Measurements from ENCODE around the gene LAMA4.
"Not testable (repeated sequence)": the region's sequence is repeated elsewhere in the genome, so short reads cannot be mapped to it uniquely, and the experiment has no call there.

Gene LAMA4

DNA sequence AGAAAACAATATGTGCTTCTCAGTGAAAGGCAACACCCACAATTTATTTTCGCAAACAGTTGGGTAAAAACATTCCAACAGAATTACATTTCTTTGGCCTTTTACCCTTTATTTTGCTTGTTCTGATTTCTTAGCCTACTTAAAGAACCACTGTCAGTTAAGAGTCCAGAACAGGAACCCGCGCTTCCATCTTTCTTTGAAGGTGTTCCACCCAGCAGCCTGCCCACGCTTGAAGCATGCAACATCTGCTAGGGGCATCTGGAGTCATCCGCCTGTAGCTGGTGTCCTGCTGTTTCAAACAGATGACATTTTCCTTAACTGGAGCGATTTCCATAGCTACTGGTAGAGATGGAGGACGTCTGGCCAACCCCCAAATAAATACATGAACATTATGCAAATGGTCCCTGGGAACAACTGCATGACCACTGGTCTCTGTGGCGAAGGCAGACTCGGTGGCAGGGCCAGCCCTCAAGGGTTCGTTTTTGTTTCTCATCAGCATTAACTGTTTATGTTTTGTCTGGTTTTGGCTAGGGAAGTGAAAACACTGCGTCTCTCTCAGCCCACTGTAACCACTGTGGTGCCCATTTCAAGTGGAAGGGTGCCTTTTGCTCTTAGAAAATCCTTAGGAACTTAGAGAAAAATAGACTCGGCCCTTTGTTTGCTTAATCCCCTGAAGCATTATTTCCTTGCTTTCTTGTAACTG, 51.6 kb downstream of the LAMA4 start:
- H3K9ac ChIP-seq (ENCODE audit: low read depth, low read length) = no peak overlapping the region
- H3K4me3 ChIP-seq (ENCODE audit: low read length) = no peak overlapping the region
- H3K27me3 ChIP-seq (ENCODE audit: insufficient read depth, low read length) = peaks cover 4% of the 10 kb centered on the region; the same call in 1 of the 2 replicates
- H3K27ac ChIP-seq (ENCODE audit: low read length) = no peak overlapping the region
- H3K36me3 ChIP-seq (ENCODE audit: insufficient read depth, low read depth, low read length) = no peaks in the 10 kb centered on the region
- no peaks in the 10 kb centered on the region for H3K9me3 ChIP-seq (ENCODE audit: insufficient read depth, low read depth, low read length)
- peaks cover 36% of the 10 kb centered on the region for H3K4me1 ChIP-seq (ENCODE audit: insufficient read depth, low read length)

DNA sequence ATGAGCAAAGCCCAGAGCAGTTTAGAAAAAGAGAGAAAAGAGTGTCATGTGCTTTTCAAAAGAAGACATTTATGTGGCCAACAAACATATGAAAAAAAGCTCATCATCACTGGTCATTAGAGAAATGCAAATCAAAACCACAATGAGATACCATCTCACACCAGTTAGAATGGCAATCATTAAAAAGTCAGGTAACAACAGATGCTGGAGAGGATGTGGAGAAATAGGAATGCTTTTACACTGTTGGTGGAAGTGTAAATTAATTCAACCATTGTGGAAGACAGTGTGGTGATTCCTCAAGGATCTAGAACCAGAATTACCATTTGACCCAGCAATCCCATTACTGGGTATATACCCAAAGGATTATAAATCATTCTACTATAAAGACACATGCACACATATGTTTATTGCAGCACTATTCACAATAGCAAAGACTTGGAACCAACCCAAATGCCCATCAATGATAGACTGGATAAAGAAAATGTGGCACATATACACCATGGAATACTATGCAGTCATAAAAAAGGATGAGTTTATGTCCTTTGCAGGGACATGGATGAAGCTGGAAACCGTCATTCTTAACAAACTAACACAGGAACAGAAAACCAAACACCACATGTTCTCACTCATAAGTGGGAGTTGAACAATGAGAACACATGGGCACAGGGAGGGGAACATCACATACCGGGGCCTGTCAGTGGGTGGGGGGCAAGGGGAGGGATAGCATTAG, 54.0 kb downstream of the LAMA4 start:
- H3K4me3 ChIP-seq (ENCODE audit: low read length); H3K27ac ChIP-seq (ENCODE audit: low read length); H3K9ac ChIP-seq (ENCODE audit: low read depth, low read length); H3K36me3 ChIP-seq (ENCODE audit: insufficient read depth, low read depth, low read length); H3K27me3 ChIP-seq (ENCODE audit: insufficient read depth, low read length); H3K9me3 ChIP-seq (ENCODE audit: insufficient read depth, low read depth, low read length): not testable (repeated sequence)
- H3K4me1 ChIP-seq (ENCODE audit: insufficient read depth, low read length) = peaks cover 29% of the 10 kb centered on the region

- Histone ChIP-seq H3K9me3 (ENCODE audit: insufficient read depth, low read depth, low read length) (no peaks in the 10 kb centered on the region), H3K27ac (ENCODE audit: low read length) (no peak overlapping the region), H3K36me3 (ENCODE audit: insufficient read depth, low read depth, low read length) (no peaks in the 10 kb centered on the region), H3K4me1 (ENCODE audit: insufficient read depth, low read length) (peaks cover 18% of the 10 kb centered on the region), H3K4me3 (ENCODE audit: low read length) (no peak overlapping the region), H3K9ac (ENCODE audit: low read depth, low read length) (no peak overlapping the region), H3K27me3 (ENCODE audit: insufficient read depth, low read length) (peaks cover 4% of the 10 kb centered on the region; the same call in 1 of the 2 replicates)
These were observed 55.4 kb downstream of the LAMA4 start for GRCh38 chr6:112199001-112199403.

GRCh38 chr6:112198582-112198981, 55.8 kb downstream of the LAMA4 start:
- H3K27ac ChIP-seq (ENCODE audit: low read length) = no peak overlapping the region
- H3K9me3 ChIP-seq (ENCODE audit: insufficient read depth, low read depth, low read length) = no peaks in the 10 kb centered on the region
- H3K4me3 ChIP-seq (ENCODE audit: low read length) = no peak overlapping the region
- no peaks in the 10 kb centered on the region for H3K36me3 ChIP-seq (ENCODE audit: insufficient read depth, low read depth, low read length)
- no peak overlapping the region for H3K9ac ChIP-seq (ENCODE audit: low read depth, low read length)
- H3K27me3 ChIP-seq (ENCODE audit: insufficient read depth, low read length) = peaks cover 4% of the 10 kb centered on the region; the same call in 1 of the 2 replicates
- H3K4me1 ChIP-seq (ENCODE audit: insufficient read depth, low read length) = peaks cover 14% of the 10 kb centered on the region

- Histone ChIP-seq H3K27me3 (ENCODE audit: insufficient read depth, low read length) (peaks cover 4% of the 10 kb centered on the region; the same call in 1 of the 2 replicates), H3K4me3 (ENCODE audit: low read length) (no peak overlapping the region), H3K9me3 (ENCODE audit: insufficient read depth, low read depth, low read length) (no peaks in the 10 kb centered on the region), H3K9ac (ENCODE audit: low read depth, low read length) (no peak overlapping the region), H3K36me3 (ENCODE audit: insufficient read depth, low read depth, low read length) (no peaks in the 10 kb centered on the region), H3K4me1 (ENCODE audit: insufficient read depth, low read length) (peaks cover 7% of the 10 kb centered on the region; the same call in 1 of the 2 replicates), H3K27ac (ENCODE audit: low read length) (no peak overlapping the region)
These were observed 56.7 kb downstream of the LAMA4 start for GRCh38 chr6:112197636-112198035.

DNA sequence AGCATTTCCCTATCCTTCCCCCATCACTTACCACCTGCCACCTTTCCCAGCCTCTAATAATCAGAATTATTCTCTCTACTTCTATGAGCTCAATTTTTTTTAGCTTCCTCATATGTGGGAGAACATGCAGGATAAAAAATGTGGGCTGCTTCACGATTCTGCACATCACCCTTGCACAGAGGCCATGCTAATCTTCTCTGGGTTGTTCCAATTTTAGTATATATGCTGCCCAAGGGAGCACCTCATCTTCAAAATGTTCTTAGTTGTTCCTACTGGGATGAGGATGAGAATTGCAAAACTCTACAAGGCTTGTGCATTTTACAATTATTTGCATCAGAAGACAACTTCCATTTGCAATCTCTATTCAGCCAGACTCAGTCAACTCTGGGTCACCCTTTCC, 58.1 kb downstream of the LAMA4 start:
- no peak overlapping the region for H3K27ac ChIP-seq (ENCODE audit: low read length)
- H3K27me3 ChIP-seq (ENCODE audit: insufficient read depth, low read length) = peaks cover 4% of the 10 kb centered on the region; the same call in 1 of the 2 replicates
- peaks cover 6% of the 10 kb centered on the region; the same call in 1 of the 2 replicates for H3K4me1 ChIP-seq (ENCODE audit: insufficient read depth, low read length)
- H3K9me3 ChIP-seq (ENCODE audit: insufficient read depth, low read depth, low read length) = no peaks in the 10 kb centered on the region
- no peaks in the 10 kb centered on the region for H3K36me3 ChIP-seq (ENCODE audit: insufficient read depth, low read depth, low read length)
- no peak overlapping the region for H3K9ac ChIP-seq (ENCODE audit: low read depth, low read length)
- no peak overlapping the region for H3K4me3 ChIP-seq (ENCODE audit: low read length)

- no peaks in the 10 kb centered on the region for H3K9me3 ChIP-seq (ENCODE audit: insufficient read depth, low read depth, low read length)
- H3K9ac ChIP-seq (ENCODE audit: low read depth, low read length) = no peak overlapping the region
- H3K27ac ChIP-seq (ENCODE audit: low read length) = no peak overlapping the region
- no peaks in the 10 kb centered on the region for H3K36me3 ChIP-seq (ENCODE audit: insufficient read depth, low read depth, low read length)
- peaks cover 6% of the 10 kb centered on the region; the same call in 1 of the 2 replicates for H3K4me1 ChIP-seq (ENCODE audit: insufficient read depth, low read length)
- no peak overlapping the region for H3K4me3 ChIP-seq (ENCODE audit: low read length)
- peaks cover 4% of the 10 kb centered on the region; the same call in 1 of the 2 replicates for H3K27me3 ChIP-seq (ENCODE audit: insufficient read depth, low read length)
These were observed 59.2 kb downstream of the LAMA4 start for GRCh38 chr6:112195166-112195565.

- Histone ChIP-seq H3K27ac (ENCODE audit: low read length) (no peak overlapping the region), H3K9me3 (ENCODE audit: insufficient read depth, low read depth, low read length) (no peaks in the 10 kb centered on the region), H3K4me1 (ENCODE audit: insufficient read depth, low read length) (peaks cover 2% of the 10 kb centered on the region; the same call in 1 of the 2 replicates), H3K27me3 (ENCODE audit: insufficient read depth, low read length) (peaks cover 4% of the 10 kb centered on the region; the same call in 1 of the 2 replicates), H3K9ac (ENCODE audit: low read depth, low read length) (no peak overlapping the region), H3K4me3 (ENCODE audit: low read length) (no peak overlapping the region), H3K36me3 (ENCODE audit: insufficient read depth, low read depth, low read length) (no peaks in the 10 kb centered on the region)
These were observed 59.9 kb downstream of the LAMA4 start for GRCh38 chr6:112194511-112194910.

GRCh38 chr6:112193535-112194051, 60.8 kb downstream of the LAMA4 start:
- no peaks in the 10 kb centered on the region for H3K36me3 ChIP-seq (ENCODE audit: insufficient read depth, low read depth, low read length)
- H3K4me3 ChIP-seq (ENCODE audit: low read length) = no peak overlapping the region
- peaks cover 4% of the 10 kb centered on the region; the same call in 1 of the 2 replicates for H3K27me3 ChIP-seq (ENCODE audit: insufficient read depth, low read length)
- H3K9ac ChIP-seq (ENCODE audit: low read depth, low read length) = no peak overlapping the region
- no peak overlapping the region for H3K27ac ChIP-seq (ENCODE audit: low read length)
- H3K9me3 ChIP-seq (ENCODE audit: insufficient read depth, low read depth, low read length) = no peaks in the 10 kb centered on the region
- H3K4me1 ChIP-seq (ENCODE audit: insufficient read depth, low read length) = no peaks in the 10 kb centered on the region; the same call in 1 of the 2 replicates

- Histone ChIP-seq H3K4me3 (ENCODE audit: low read length) (no peak overlapping the region), H3K4me1 (ENCODE audit: insufficient read depth, low read length) (no peaks in the 10 kb centered on the region; the same call in 1 of the 2 replicates), H3K9me3 (ENCODE audit: insufficient read depth, low read depth, low read length) (no peaks in the 10 kb centered on the region), H3K36me3 (ENCODE audit: insufficient read depth, low read depth, low read length) (no peaks in the 10 kb centered on the region), H3K27ac (ENCODE audit: low read length) (no peak overlapping the region), H3K27me3 (ENCODE audit: insufficient read depth, low read length) (no peaks in the 10 kb centered on the region; the same call in 1 of the 2 replicates), H3K9ac (ENCODE audit: low read depth, low read length) (no peak overlapping the region)
These were observed 61.2 kb downstream of the LAMA4 start for GRCh38 chr6:112193117-112193516.

GRCh38 chr6:112191509-112192020, 62.8 kb downstream of the LAMA4 start:
- Histone ChIP-seq H3K27me3 (ENCODE audit: insufficient read depth, low read length) (no peaks in the 10 kb centered on the region), H3K4me3 (ENCODE audit: low read length) (no peak overlapping the region), H3K9ac (ENCODE audit: low read depth, low read length) (no peak overlapping the region), H3K9me3 (ENCODE audit: insufficient read depth, low read depth, low read length) (no peaks in the 10 kb centered on the region), H3K4me1 (ENCODE audit: insufficient read depth, low read length) (no peaks in the 10 kb centered on the region; the same call in 1 of the 2 replicates), H3K27ac (ENCODE audit: low read length) (no peak overlapping the region), H3K36me3 (ENCODE audit: insufficient read depth, low read depth, low read length) (no peaks in the 10 kb centered on the region)
